Measurements from ENCODE around the gene TIMM50.

- TF ChIP-seq CTCF (IDR thresholded peaks at IDR 0.05; ENCODE audit: low read depth, low read length) (peak; percentile 95), EZH2phosphoT487 (IDR thresholded peaks at IDR 0.05; ENCODE audit: low read depth) (no peak)
Measured at GRCh38 chr19:39532233-39533002, 51.8 kb downstream of the TIMM50 start, which contains the start of gene EID2B.

Data from OCI-LY3 (cell line).